HepG2 (cell line): ENCODE results near the gene FYTTD1. TPM values are rescaled to one million over a fixed set of nuclear protein-coding genes. Genes with fewer than 3 reads are reported as not detected.

Experiments
- ATAC-seq: fragments of 200-7000 bp; cut with Tn5 transposase; 3 replicates; pipeline ENCODE4 v1.9.1; 2020; ENCODE audit warnings: mild to moderate bottlenecking, moderate library complexity
- BruUV-seq: library from RNA; stranded (reverse); fragments of 400-500 nt; replicated peaks from 2 replicates; lab custom pipeline; 2021; lab: Mats Ljungman, UMichigan
- CTCF ChIA-PET: fragments of 300-600 bp; formaldehyde crosslinking; extraction: SDS; loops from one replicate; lab custom pipeline; 2021; ENCODE audit warnings: low total read pairs, inconsistent platforms, low intra/inter-chr PET ratio; lab: Yijun Ruan, JAX
- POLR2A ChIA-PET: fragments of 350-600 bp; sonication (Branson Sonifier 250); formaldehyde crosslinking; loops from one replicate; lab custom pipeline; 2020; ENCODE audit warnings: antibody characterized with exemption, inconsistent platforms; lab: Yijun Ruan, JAX
- DNase-seq: peaks from one replicate; pipeline ENCODE4 v3.0.0-alpha.2; 2015; ENCODE audit warnings: low spot score
- FAIRE-seq: peaks from 3 replicates; lab custom pipeline; 2011; peaks lifted over from hg19 to GRCh38; lab: Jason Lieb, UNC
- H2AFZ ChIP-seq: one replicate; pipeline ENCODE4 v1.6.1; 2011; ENCODE audit warnings: low read length, inconsistent platforms
- H3K27ac ChIP-seq: fragments of 300-600 bp; 3 replicates; pipeline ENCODE4 v1.8.0; 2011; ENCODE audit warnings: mixed run types, mild to moderate bottlenecking, mixed read lengths, low read length, inconsistent platforms; ENCODE audit not compliant: insufficient read depth; ENCODE audit errors: extremely low read length
- H3K27me3 ChIP-seq, 2 experiments: fragments of 200-600 bp in 1 of 2; 2 replicates in 1 of 2; 3 replicates in 1 of 2; pipeline versions ENCODE4 v1.6.0 to v1.8.0; 2011; ENCODE audit warnings: low read length in 2 of 2, mild to moderate bottlenecking in 2 of 2, moderate library complexity in 2 of 2, inconsistent platforms in 1 of 2; ENCODE audit not compliant: insufficient read depth in 2 of 2, control insufficient read depth in 1 of 2
- H3K36me3 ChIP-seq, 2 experiments: fragments of 200-600 bp in 1 of 2; replicated peaks in 1 of 2; 2 replicates in 1 of 2; 3 replicates in 1 of 2; pipeline versions ENCODE4 v1.5.1 to v1.8.0; 2011; ENCODE audit warnings: low read length in 2 of 2, inconsistent platforms in 1 of 2; ENCODE audit not compliant: insufficient read depth in 2 of 2, control insufficient read depth in 1 of 2
- H3K4me1 ChIP-seq: 2 replicates; pipeline ENCODE4 v1.5.1; 2012; ENCODE audit warnings: low read length, inconsistent platforms; ENCODE audit not compliant: insufficient read depth
- H3K4me2 ChIP-seq: 2 replicates; pipeline ENCODE4 v1.6.0; 2011; ENCODE audit warnings: low read depth, low read length, inconsistent platforms
- H3K4me3 ChIP-seq, 3 experiments: fragments of 200-600 bp in 1 of 3; sonication (generic), shearing (Covaris generic) in 1 of 3; replicated peaks in 1 of 3; 2 replicates each; pipeline ENCODE4 v1.5.1; 2011 to 2016; ENCODE audit warnings: low read length in 3 of 3, inconsistent platforms in 2 of 3, low read depth in 2 of 3, mild to moderate bottlenecking in 2 of 3, control low read depth in 1 of 3, mixed read lengths in 1 of 3; ENCODE audit not compliant: insufficient read depth in 1 of 3
- H3K79me2 ChIP-seq: one replicate; pipeline ENCODE4 v1.6.1; 2011; ENCODE audit warnings: low read length, inconsistent platforms; ENCODE audit not compliant: insufficient read depth
- H3K9ac ChIP-seq: 2 replicates; pipeline ENCODE4 v1.6.0; 2011; ENCODE audit warnings: mild to moderate bottlenecking, low read depth, low read length, inconsistent platforms; ENCODE audit not compliant: insufficient read depth
- H3K9me3 ChIP-seq: 2 replicates; pipeline ENCODE4 v1.5.1; 2012; ENCODE audit warnings: mild to moderate bottlenecking, low read length
- H4K20me1 ChIP-seq: 2 replicates; pipeline ENCODE4 v1.6.0; 2011; ENCODE audit warnings: inconsistent platforms, mild to moderate bottlenecking, low read length, moderate library complexity; ENCODE audit not compliant: insufficient read depth
- GATAD1 ChIP-seq: IDR thresholded peaks from 2 replicates; pipeline ENCODE4 v1.6.1; 2016; ENCODE audit warnings: missing genetic modification reagents, missing compliant biosample characterization
- KLF6 ChIP-seq: IDR thresholded peaks from 2 replicates; pipeline ENCODE4 v1.8.0; 2016; ENCODE audit warnings: missing biosample characterization, missing genetic modification reagents
- PHB2 ChIP-seq: fragments of 450-650 bp; IDR thresholded peaks from 2 replicates; pipeline ENCODE4 v1.6.1; 2018; ENCODE audit not compliant: partially characterized antibody
- POGZ ChIP-seq: sonication (generic); formaldehyde crosslinking; IDR thresholded peaks from 2 replicates; pipeline ENCODE4 v1.4.0; 2020; ENCODE audit warnings: mild to moderate bottlenecking, missing genetic modification reagents
- PRPF4 ChIP-seq: fragments of 200-400 bp; formaldehyde crosslinking; IDR thresholded peaks from 2 replicates; pipeline ENCODE4 v1.6.1; 2016; ENCODE audit warnings: low read length, low read depth; ENCODE audit not compliant: poor library complexity, severe bottlenecking
- RCOR2 ChIP-seq: IDR thresholded peaks from 2 replicates; pipeline ENCODE4 v1.6.1; 2016; ENCODE audit warnings: missing biosample characterization, missing genetic modification reagents
- ZFP1 ChIP-seq: IDR thresholded peaks from 2 replicates; pipeline ENCODE4 v1.6.1; 2016
- ZNF180 ChIP-seq: sonication (generic); formaldehyde crosslinking; IDR thresholded peaks from 2 replicates; pipeline ENCODE4 v1.4.0; 2020; ENCODE audit warnings: low read depth, missing genetic modification reagents, borderline replicate concordance
- ZNF230 ChIP-seq: sonication (generic); formaldehyde crosslinking; IDR thresholded peaks from 2 replicates; pipeline ENCODE4 v1.4.0; 2020; ENCODE audit warnings: mild to moderate bottlenecking, missing genetic modification reagents
- ZNF232 ChIP-seq: sonication (generic); formaldehyde crosslinking; IDR thresholded peaks from 2 replicates; pipeline ENCODE4 v1.4.0; 2020; ENCODE audit warnings: missing genetic modification reagents, borderline replicate concordance
- ZNF235 ChIP-seq: sonication (generic); formaldehyde crosslinking; IDR thresholded peaks from 2 replicates; pipeline ENCODE4 v1.8.1; 2023; ENCODE audit warnings: mild to moderate bottlenecking, missing genetic modification reagents, borderline replicate concordance
- ZNF563 ChIP-seq: sonication (generic); formaldehyde crosslinking; IDR thresholded peaks from 2 replicates; pipeline ENCODE4 v1.8.0; 2022; ENCODE audit warnings: mild to moderate bottlenecking, moderate library complexity, missing genetic modification reagents
- ZNF782 ChIP-seq: sonication (generic); formaldehyde crosslinking; IDR thresholded peaks from 2 replicates; pipeline ENCODE4 v1.4.0; 2020; ENCODE audit warnings: missing genetic modification reagents, mild to moderate bottlenecking, borderline replicate concordance
- ZNF839 ChIP-seq: sonication (generic); formaldehyde crosslinking; IDR thresholded peaks from 2 replicates; pipeline ENCODE4 v1.4.0; 2020; ENCODE audit warnings: missing genetic modification reagents, mild to moderate bottlenecking, borderline replicate concordance
- WGBS: methylation state at CpG from one replicate; pipeline ENCODE4 v1.1.6; 2017; ENCODE audit warnings: low lambda C conversion rate; 5-methylcytosine and 5-hydroxymethylcytosine counted together
- in situ Hi-C: cut with HindIII; loops from 2 replicates; pipeline ENCODE4 v1.10.0; 2017; ENCODE audit warnings: low pct_unique_long_range_greater_than_20kb; ENCODE audit not compliant: extremely low pct_ligation_motif_present
- intact Hi-C: fragments of 100-400 bp; cut with micrococcal nuclease; formaldehyde crosslinking; loops from one replicate; pipeline ENCODE4 v1.10.0; 2022; ENCODE audit not compliant: unreplicated experiment
- polyA plus RNA-seq, 8 experiments: library from polyadenylated mRNA; depleted of rRNA in 3 of 8; stranded (reverse) in 7 of 8; unstranded in 1 of 8; fragments of >200 nt; fragmentation: Illumina TruSeq in 4 of 8; extraction: Trizol in 4 of 8; gene quantifications; 2 replicates each; pipeline versions ENCODE4 v1.2.1 to v1.2.3, GENCODE V29; 2011 to 2016; ENCODE audit warnings: low read depth in 4 of 8, missing spikeins in 1 of 8, mixed read lengths in 1 of 8; ENCODE audit not compliant: insufficient read depth in 1 of 8
- total RNA-seq, 5 experiments: library from RNA; depleted of rRNA; stranded (reverse); fragments of >200 nt; fragmentation: Illumina TruSeq; extraction: Trizol; gene quantifications; 2 replicates each; pipeline ENCODE4 v1.2.3, GENCODE V29; 2016; ENCODE audit warnings: low read depth in 1 of 5
- TF ChIP-seq, protein P1 (sequence below): sonication (generic); formaldehyde crosslinking; IDR thresholded peaks from 2 replicates; pipeline ENCODE4 v1.5.1; 2020; ENCODE audit warnings: missing genetic modification reagents, mild to moderate bottlenecking, borderline replicate concordance
- TF ChIP-seq, protein P2 (sequence below): sonication (generic); formaldehyde crosslinking; IDR thresholded peaks from 2 replicates; pipeline ENCODE4 v1.9.0; 2021; ENCODE audit warnings: missing genetic modification reagents, mild to moderate bottlenecking, borderline replicate concordance
- TF ChIP-seq, protein P3 (sequence below): sonication (generic); formaldehyde crosslinking; IDR thresholded peaks from 2 replicates; pipeline ENCODE4 v1.5.0; 2020; ENCODE audit warnings: missing genetic modification reagents, mild to moderate bottlenecking, borderline replicate concordance

FYTTD1 gene
- total and polyA plus RNA-seq, 2 of the 13 experiments (the other 11 are each of a cell fraction or from before 2014, with no cell fraction given) = 6.5 to 28.8 TPM

DNA sequence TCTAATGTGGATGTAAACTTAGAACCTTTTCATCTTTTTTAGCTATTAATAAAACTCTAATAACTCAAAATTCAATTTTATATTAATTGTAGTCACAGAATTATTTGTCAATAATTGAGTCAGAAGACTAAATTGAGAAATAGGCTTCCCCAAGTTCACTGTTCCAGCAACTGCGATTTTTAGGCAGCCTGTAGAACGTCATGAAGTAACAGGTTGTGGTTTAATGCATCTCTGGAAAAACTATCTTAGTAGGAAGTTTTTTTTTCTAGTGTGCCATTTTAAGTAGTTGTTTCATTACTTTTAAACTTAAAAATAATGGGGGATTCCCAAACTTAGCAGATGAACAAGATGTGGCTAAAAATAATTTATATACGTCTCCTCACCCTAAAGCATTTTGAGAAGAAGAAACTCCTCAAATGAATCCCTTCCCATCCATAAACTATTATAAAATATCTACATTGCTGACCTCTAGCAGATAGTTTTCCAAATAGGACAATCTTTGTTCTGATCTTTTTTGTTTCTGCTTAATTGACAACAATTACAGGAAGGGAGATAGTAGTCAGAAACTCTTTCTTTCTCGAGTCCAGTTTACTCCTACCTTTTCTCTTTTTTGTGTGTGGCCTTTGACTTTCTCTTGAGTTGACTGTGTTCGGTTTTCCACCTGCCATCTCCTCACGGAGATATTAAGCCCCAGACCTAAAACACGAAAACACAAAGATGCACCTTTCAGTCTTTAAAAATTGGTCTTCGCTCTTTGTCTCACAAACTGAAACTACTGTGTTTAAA is 84.4 kb downstream of the FYTTD1 start (continued):
- TF ChIP-seq, protein P1, sequence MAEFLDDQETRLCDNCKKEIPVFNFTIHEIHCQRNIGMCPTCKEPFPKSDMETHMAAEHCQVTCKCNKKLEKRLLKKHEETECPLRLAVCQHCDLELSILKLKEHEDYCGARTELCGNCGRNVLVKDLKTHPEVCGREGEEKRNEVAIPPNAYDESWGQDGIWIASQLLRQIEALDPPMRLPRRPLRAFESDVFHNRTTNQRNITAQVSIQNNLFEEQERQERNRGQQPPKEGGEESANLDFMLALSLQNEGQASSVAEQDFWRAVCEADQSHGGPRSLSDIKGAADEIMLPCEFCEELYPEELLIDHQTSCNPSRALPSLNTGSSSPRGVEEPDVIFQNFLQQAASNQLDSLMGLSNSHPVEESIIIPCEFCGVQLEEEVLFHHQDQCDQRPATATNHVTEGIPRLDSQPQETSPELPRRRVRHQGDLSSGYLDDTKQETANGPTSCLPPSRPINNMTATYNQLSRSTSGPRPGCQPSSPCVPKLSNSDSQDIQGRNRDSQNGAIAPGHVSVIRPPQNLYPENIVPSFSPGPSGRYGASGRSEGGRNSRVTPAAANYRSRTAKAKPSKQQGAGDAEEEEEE (CRISPR knock-in tag) = no peak
- TF ChIP-seq ZNF232 = no peak
- no peak for TF ChIP-seq GATAD1 (CRISPR knock-in tag)
- no peak for TF ChIP-seq ZNF230 (CRISPR knock-in tag)
- no peak for TF ChIP-seq PHB2
- TF ChIP-seq KLF6 = no peak
- TF ChIP-seq ZNF782 (CRISPR knock-in tag) = no peak

DNA sequence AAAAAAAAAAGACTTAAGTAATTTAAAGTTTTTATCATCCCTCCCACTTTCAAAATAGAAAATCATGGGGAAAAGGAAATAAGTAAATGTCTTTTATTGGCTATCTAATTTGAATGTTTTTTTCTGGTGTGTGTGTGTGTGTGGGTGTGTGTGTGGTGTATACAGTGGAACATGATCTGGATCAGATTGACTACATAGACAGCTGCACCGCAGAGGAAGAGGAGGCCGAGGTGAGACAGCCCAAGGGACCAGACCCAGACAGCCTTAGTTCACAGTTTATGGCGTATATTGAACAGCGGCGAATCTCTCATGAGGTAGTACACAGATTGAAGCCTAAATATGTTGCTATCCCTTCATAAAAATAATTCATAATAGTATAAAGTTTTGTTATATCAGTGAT is 85.8 kb downstream of the FYTTD1 start:
- intact Hi-C loops (no loop called here), in situ Hi-C loops (no loop called here)
- Histone ChIP-seq H3K4me3 (no peak overlapping the region), H3K9me3 (no peaks in the 10 kb centered on the region), H3K9ac (no peak overlapping the region), H3K27me3 (no peaks in the 10 kb centered on the region), H3K36me3 (peaks cover 10 to 53% of the 10 kb centered on the region in 2 experiments), H4K20me1 (no peaks in the 10 kb centered on the region), H3K4me1 (no peaks in the 10 kb centered on the region), H3K79me2 (no peaks in the 10 kb centered on the region), H3K27ac (no peak overlapping the region), H3K4me2 (no peak overlapping the region), H2AFZ (no peak overlapping the region)
- FAIRE-seq (no peak), ATAC-seq (no peak), DNase-seq (no peak)
- no TSS peak for BruUV-seq
- ChIA-PET POLR2A (no interaction called here), CTCF (no interaction called here)
- 100% methylated on average over 5 of the region's 5 CpGs for WGBS
- TF ChIP-seq, protein P2, sequence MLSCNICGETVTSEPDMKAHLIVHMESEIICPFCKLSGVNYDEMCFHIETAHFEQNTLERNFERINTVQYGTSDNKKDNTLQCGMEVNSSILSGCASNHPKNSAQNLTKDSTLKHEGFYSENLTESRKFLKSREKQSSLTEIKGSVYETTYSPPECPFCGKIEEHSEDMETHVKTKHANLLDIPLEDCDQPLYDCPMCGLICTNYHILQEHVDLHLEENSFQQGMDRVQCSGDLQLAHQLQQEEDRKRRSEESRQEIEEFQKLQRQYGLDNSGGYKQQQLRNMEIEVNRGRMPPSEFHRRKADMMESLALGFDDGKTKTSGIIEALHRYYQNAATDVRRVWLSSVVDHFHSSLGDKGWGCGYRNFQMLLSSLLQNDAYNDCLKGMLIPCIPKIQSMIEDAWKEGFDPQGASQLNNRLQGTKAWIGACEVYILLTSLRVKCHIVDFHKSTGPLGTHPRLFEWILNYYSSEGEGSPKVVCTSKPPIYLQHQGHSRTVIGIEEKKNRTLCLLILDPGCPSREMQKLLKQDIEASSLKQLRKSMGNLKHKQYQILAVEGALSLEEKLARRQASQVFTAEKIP = no peak
- TF ChIP-seq, protein P3, sequence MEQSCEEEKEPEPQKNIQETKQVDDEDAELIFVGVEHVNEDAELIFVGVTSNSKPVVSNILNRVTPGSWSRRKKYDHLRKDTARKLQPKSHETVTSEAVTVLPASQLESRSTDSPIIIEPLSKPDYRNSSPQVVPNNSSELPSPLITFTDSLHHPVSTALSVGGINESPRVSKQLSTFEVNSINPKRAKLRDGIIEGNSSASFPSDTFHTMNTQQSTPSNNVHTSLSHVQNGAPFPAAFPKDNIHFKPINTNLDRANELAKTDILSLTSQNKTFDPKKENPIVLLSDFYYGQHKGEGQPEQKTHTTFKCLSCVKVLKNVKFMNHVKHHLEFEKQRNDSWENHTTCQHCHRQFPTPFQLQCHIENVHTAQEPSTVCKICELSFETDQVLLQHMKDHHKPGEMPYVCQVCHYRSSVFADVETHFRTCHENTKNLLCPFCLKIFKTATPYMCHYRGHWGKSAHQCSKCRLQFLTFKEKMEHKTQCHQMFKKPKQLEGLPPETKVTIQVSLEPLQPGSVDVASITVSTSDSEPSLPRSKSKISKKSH (CRISPR knock-in tag) = no peak
- no peak for TF ChIP-seq PRPF4
- no peak for TF ChIP-seq ZNF180 (CRISPR knock-in tag)
- no peak for TF ChIP-seq ZNF235 (CRISPR knock-in tag)
- no peak for TF ChIP-seq ZNF563 (CRISPR knock-in tag)
- TF ChIP-seq ZFP1 (CRISPR knock-in tag) = no peak
- no peak for TF ChIP-seq ZNF839 (CRISPR knock-in tag)
- no peak for TF ChIP-seq RCOR2 (CRISPR knock-in tag)
- no peak for TF ChIP-seq POGZ (CRISPR knock-in tag)
